Measurements from ENCODE around the gene ANAPC15. TPM values are rescaled to one million over a fixed set of nuclear protein-coding genes. Genes with fewer than 3 reads are reported as not detected.

ANAPC15 gene
- total RNA-seq, 1 experiment from 2014 or later, result 65.6 TPM

DNA sequence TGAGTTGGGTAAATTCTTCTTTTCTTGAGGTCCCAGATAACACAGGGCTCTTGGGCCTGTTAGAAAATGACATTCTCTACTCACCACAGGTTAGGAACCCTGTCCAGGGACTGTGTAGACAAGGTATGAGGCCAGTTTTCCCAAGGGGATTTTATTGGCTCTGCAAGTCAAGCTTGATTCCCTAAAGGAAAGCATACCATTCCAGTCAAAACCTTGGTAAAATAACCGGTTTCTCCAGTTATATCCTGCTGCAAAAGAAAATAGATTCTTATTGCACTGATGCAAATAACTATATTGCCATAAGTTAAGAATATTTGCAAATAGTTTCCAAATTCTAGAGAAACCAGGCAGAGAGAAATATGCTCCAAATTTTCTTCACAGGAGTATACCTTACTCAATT is 13.5 kb upstream of the ANAPC15 start (continued):
- no peak for TF ChIP-seq SP1 (IDR thresholded peaks at IDR 0.05; ENCODE audit: low read depth)

DNA sequence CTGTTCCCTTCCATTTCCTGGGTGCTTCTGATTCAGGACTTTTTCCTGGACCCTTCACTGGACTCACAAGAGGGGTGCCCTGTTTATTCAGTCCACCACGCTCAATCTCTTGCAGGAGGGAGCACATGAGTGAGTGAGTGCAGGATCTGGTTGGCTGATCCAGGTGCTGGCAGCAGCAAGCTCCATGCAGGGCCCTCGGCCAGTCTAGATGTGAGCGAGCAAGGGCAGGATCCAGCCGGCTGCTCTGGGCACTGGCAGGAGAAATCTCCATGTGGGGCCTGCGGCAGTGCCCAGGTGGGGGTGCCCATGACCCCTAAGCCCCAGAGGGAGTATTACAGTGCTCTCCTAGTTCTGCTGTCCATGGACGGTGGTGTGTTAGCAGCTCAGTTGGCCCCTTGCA is 11.6 kb upstream of the ANAPC15 start:
- Histone ChIP-seq H3K9me2 (ENCODE audit: insufficient read depth) (no peaks in the 10 kb centered on the region), H3K4me3 (replicated peaks in 1 of 2; ENCODE audit: low read depth in 1 of 2, low read length in 2 of 2) (no peak overlapping the region), H3K27ac (ENCODE audit: low read depth, low read length) (no peak overlapping the region), H3K4me1 (ENCODE audit: control insufficient read depth in 1 of 2, insufficient read depth in 2 of 2, low read length in 2 of 2) (no peaks in the 10 kb centered on the region), H3K9me3 (ENCODE audit: control insufficient read depth in 1 of 2, insufficient read depth in 1 of 2, low read depth in 1 of 2, low read length in 2 of 2) (peaks cover 9 to 18% of the 10 kb centered on the region in 2 experiments; a peak in 3 of 4 replicates), H3K79me2 (ENCODE audit: insufficient read depth, low read length) (no peaks in the 10 kb centered on the region), H3K36me3 (ENCODE audit: control insufficient read depth in 1 of 2, insufficient read depth in 2 of 2, low read length in 2 of 2) (no peaks in the 10 kb centered on the region), H2AFZ (ENCODE audit: low read depth, low read length, poor library complexity, severe bottlenecking) (no peak overlapping the region), H4K20me1 (ENCODE audit: insufficient read depth) (no peaks in the 10 kb centered on the region), H3K4me2 (ENCODE audit: low read length) (no peak overlapping the region), H3K27me3 (ENCODE audit: insufficient read depth, low read length) (no peaks in the 10 kb centered on the region), H3K9ac (ENCODE audit: low read length) (no peak overlapping the region)
- RAD21 ChIA-PET (ENCODE audit: low non-redundant PET in 1 of 2, low total read pairs in 2 of 2, uncharacterized antibody in 2 of 2, unreplicated experiment in 2 of 2), result no interaction called here
- CTCF ChIA-PET, result no interaction called here
- TF ChIP-seq YY1 (IDR thresholded peaks at IDR 0.05; ENCODE audit: extremely low read depth, insufficient replicate concordance, low read depth, low read length) (no peak), ZFX (IDR thresholded peaks at IDR 0.05) (no peak), ZNF274 (IDR thresholded peaks at IDR 0.05; ENCODE audit: low read depth, low read length) (no peak), FOSL1 (IDR thresholded peaks at IDR 0.05; ENCODE audit: low read depth) (no peak), RAD21 (IDR thresholded peaks at IDR 0.05; ENCODE audit: low read depth) (no peak), POLR2A (IDR thresholded peaks at IDR 0.05; ENCODE audit: borderline replicate concordance, extremely low read depth, insufficient read depth, insufficient read length) (no peak), EZH2phosphoT487 (IDR thresholded peaks at IDR 0.05; ENCODE audit: borderline replicate concordance) (no peak), JUND (IDR thresholded peaks at IDR 0.05) (no peak), EZH2 (IDR thresholded peaks at IDR 0.05) (no peak)
- TF ChIP-seq, protein P1, sequence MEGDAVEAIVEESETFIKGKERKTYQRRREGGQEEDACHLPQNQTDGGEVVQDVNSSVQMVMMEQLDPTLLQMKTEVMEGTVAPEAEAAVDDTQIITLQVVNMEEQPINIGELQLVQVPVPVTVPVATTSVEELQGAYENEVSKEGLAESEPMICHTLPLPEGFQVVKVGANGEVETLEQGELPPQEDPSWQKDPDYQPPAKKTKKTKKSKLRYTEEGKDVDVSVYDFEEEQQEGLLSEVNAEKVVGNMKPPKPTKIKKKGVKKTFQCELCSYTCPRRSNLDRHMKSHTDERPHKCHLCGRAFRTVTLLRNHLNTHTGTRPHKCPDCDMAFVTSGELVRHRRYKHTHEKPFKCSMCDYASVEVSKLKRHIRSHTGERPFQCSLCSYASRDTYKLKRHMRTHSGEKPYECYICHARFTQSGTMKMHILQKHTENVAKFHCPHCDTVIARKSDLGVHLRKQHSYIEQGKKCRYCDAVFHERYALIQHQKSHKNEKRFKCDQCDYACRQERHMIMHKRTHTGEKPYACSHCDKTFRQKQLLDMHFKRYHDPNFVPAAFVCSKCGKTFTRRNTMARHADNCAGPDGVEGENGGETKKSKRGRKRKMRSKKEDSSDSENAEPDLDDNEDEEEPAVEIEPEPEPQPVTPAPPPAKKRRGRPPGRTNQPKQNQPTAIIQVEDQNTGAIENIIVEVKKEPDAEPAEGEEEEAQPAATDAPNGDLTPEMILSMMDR (IDR thresholded peaks at IDR 0.05 in 2 of 3, conservative IDR thresholded peaks at IDR 0.05 in 1 of 3; ENCODE audit: borderline replicate concordance in 1 of 3, insufficient read depth in 1 of 3, low read depth in 2 of 3, low read length in 2 of 3), result no peak
- TF ChIP-seq, protein P2, sequence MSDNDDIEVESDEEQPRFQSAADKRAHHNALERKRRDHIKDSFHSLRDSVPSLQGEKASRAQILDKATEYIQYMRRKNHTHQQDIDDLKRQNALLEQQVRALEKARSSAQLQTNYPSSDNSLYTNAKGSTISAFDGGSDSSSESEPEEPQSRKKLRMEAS (IDR thresholded peaks at IDR 0.05), result no peak
- TF ChIP-seq, protein P3, sequence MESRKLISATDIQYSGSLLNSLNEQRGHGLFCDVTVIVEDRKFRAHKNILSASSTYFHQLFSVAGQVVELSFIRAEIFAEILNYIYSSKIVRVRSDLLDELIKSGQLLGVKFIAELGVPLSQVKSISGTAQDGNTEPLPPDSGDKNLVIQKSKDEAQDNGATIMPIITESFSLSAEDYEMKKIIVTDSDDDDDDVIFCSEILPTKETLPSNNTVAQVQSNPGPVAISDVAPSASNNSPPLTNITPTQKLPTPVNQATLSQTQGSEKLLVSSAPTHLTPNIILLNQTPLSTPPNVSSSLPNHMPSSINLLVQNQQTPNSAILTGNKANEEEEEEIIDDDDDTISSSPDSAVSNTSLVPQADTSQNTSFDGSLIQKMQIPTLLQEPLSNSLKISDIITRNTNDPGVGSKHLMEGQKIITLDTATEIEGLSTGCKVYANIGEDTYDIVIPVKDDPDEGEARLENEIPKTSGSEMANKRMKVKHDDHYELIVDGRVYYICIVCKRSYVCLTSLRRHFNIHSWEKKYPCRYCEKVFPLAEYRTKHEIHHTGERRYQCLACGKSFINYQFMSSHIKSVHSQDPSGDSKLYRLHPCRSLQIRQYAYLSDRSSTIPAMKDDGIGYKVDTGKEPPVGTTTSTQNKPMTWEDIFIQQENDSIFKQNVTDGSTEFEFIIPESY (IDR thresholded peaks at IDR 0.05; ENCODE audit: extremely low read depth, insufficient replicate concordance, low read length), result no peak
- no TSS peak for BruUV-seq (replicated peaks)
- POLR2A ChIA-PET, result no interaction called here
- intact Hi-C loops (cut with micrococcal nuclease), result no loop called here
- no peak for ATAC-seq
- DNase-seq (ENCODE audit: low read depth, low spot score), result no peak

Measured in HCT116 (cell line).